Hepatocyte (in vitro differentiated cells): ENCODE results near the gene EIF3L.

Experiments used
- CTCF ChIP-seq: fragments of 200-600 bp; sonication (generic); IDR thresholded peaks from 2 replicates; pipeline ENCODE4 v1.5.1; 2016; ENCODE audit warnings: antibody characterized with exemption, mild to moderate bottlenecking; ENCODE audit not compliant: poor library complexity
- EZH2 ChIP-seq: fragments of 200-600 bp; sonication (generic); IDR thresholded peaks from 2 replicates; pipeline ENCODE4 v1.6.1; 2016; ENCODE audit warnings: antibody characterized with exemption, mild to moderate bottlenecking, borderline replicate concordance
- EZH2phosphoT487 ChIP-seq: fragments of 200-600 bp; sonication (generic); IDR thresholded peaks from one replicate; pipeline ENCODE4 v1.6.1; 2018; ENCODE audit warnings: antibody characterized with exemption, mild to moderate bottlenecking, low read depth, moderate library complexity; ENCODE audit not compliant: unreplicated experiment, severe bottlenecking

GRCh38 chr22:37931893-37932389 is 82.7 kb downstream of the EIF3L start:
- no peak for TF ChIP-seq CTCF
- TF ChIP-seq EZH2, result no peak
- TF ChIP-seq EZH2phosphoT487, result no peak
